A549 treated with Hydrocortisone at 1 μM for 4 hours (cell line): ENCODE measurements around the gene CYP3A4. TPM values are rescaled to one million over a fixed set of nuclear protein-coding genes. Genes with fewer than 3 reads are reported as not detected.

ENCODE experiments used
- total RNA-seq: library from RNA; stranded (reverse); fragments of 200-300 nt; extraction: Qiagen RNA extraction; gene quantifications from 5 replicates; pipeline ENCODE4 v1.2.3, GENCODE V29; 2022

Gene CYP3A4
- 0.07 to 0.15 TPM in 2 of 5 replicates, not detected in the others for total RNA-seq

GRCh38 chr7:99784007-99784406 is at the start of gene CYP3A4:
CYP3A4 (minus strand) TSS chr7:99784184; CDS start chr7:99784081, 103 bp downstream.

DNA sequence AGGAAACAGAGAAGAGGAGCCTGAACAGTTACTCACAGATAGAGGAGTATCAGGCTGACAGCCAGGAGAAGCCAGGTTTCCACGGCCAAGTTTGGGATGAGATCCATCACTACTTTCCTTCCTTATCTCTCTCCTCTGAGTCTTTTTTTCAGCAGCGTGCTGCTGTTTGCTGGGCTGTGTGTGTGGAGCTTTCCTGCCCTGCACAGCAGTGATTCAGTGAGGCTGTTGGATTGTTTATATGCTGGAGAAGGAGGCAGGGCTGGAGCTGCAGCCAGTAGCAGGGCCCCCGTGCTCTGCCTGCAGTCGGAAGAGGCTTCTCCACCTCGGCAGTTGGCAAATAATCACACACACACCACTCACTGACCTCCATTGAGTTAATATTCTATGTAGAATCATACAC is 49.0 kb downstream of the CYP3A4 start, which contains the start of gene CYP3A7:
TSS of gene CYP3A7 (minus strand) at position 210 of the 400 bp plus-strand sequence. CDS start at position 107, 103 bp downstream.

Other genes with a start within 250 kb of the CYP3A4 start
- gene FAM200A, start 232.1 kb downstream of the CYP3A4 start, total RNA-seq, result 6.0 to 6.8 TPM (median 6.2 TPM) in 5 replicates
- gene ZNF655, start 225.5 kb downstream of the CYP3A4 start, total RNA-seq, result 53.6 to 57.4 TPM (median 54.1 TPM) in 5 replicates
- gene TMEM225B, start 185.9 kb downstream of the CYP3A4 start, total RNA-seq, result 0.89 to 1.3 TPM (median 1.1 TPM) in 5 replicates
- gene ZSCAN25, start 167.2 kb downstream of the CYP3A4 start, total RNA-seq, result 8.2 to 10.5 TPM (median 10.0 TPM) in 5 replicates
- gene CYP3A5, start 104.2 kb downstream of the CYP3A4 start, total RNA-seq, result 1.5 to 2.2 TPM (median 1.8 TPM) in 5 replicates
- gene CYP3A7, start 49.0 kb downstream of the CYP3A4 start, total RNA-seq, result not detected in 5 replicates
- gene CYP3A43, start 43.8 kb upstream of the CYP3A4 start, total RNA-seq, result not detected in 5 replicates
- not detected in 5 replicates for gene OR2AE1, start 92.8 kb upstream of the CYP3A4 start, total RNA-seq
- gene TRIM4, start 135.3 kb upstream of the CYP3A4 start, total RNA-seq, result 24.9 to 30.2 TPM (median 26.4 TPM) in 5 replicates
- 0.16 TPM in 1 of 5 replicates, not detected in the others for gene GJC3, start 145.4 kb upstream of the CYP3A4 start, total RNA-seq
- not detected in 5 replicates for gene AZGP1, start 191.8 kb upstream of the CYP3A4 start, total RNA-seq
- 7.0 to 11.8 TPM (median 10.2 TPM) in 5 replicates for gene ZKSCAN1, start 231.4 kb upstream of the CYP3A4 start, total RNA-seq